GM12801 (cell line): Measurements from ENCODE around the gene RNF186.

Experiments
- TF ChIP-seq, protein P1 (sequence below): IDR thresholded peaks from one replicate; pipeline ENCODE4 v1.5.1; 2011; ENCODE audit warnings: control low read depth; ENCODE audit not compliant: insufficient read length; ENCODE audit errors: extremely low read depth

RNF186 gene

DNA sequence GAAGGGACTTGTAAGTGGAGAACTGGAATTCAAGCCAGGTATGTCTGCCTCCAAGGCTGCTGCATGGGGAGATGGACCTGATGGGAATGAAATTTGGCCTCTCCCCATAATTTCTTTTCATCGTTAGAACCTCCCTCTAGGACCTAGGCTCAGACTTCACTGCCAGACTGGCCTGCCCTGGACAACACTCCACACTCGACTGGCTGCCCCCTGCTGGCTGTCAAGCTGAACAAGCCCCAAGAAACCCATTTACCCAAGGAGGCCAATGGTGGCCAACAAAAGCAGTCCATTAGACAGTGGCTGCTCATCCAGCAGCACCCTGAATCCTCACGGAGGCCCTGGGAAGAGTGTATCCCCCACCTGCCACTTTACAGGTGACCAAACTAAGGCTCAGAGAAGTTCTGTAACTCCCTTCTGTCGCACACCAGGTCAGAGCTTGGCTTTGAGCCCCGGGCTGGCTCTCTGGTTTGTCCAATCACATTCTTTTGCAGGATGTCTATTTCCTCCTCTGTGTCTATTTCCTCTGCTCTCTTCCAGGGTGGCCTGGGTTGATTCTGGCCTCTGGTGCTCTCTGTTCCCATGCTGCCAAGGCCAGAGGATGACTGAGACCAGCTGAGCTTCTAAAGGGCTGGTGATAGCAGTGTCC, 3.8 kb downstream of the RNF186 start:
- TF ChIP-seq, protein P1, sequence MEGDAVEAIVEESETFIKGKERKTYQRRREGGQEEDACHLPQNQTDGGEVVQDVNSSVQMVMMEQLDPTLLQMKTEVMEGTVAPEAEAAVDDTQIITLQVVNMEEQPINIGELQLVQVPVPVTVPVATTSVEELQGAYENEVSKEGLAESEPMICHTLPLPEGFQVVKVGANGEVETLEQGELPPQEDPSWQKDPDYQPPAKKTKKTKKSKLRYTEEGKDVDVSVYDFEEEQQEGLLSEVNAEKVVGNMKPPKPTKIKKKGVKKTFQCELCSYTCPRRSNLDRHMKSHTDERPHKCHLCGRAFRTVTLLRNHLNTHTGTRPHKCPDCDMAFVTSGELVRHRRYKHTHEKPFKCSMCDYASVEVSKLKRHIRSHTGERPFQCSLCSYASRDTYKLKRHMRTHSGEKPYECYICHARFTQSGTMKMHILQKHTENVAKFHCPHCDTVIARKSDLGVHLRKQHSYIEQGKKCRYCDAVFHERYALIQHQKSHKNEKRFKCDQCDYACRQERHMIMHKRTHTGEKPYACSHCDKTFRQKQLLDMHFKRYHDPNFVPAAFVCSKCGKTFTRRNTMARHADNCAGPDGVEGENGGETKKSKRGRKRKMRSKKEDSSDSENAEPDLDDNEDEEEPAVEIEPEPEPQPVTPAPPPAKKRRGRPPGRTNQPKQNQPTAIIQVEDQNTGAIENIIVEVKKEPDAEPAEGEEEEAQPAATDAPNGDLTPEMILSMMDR = no peak

DNA sequence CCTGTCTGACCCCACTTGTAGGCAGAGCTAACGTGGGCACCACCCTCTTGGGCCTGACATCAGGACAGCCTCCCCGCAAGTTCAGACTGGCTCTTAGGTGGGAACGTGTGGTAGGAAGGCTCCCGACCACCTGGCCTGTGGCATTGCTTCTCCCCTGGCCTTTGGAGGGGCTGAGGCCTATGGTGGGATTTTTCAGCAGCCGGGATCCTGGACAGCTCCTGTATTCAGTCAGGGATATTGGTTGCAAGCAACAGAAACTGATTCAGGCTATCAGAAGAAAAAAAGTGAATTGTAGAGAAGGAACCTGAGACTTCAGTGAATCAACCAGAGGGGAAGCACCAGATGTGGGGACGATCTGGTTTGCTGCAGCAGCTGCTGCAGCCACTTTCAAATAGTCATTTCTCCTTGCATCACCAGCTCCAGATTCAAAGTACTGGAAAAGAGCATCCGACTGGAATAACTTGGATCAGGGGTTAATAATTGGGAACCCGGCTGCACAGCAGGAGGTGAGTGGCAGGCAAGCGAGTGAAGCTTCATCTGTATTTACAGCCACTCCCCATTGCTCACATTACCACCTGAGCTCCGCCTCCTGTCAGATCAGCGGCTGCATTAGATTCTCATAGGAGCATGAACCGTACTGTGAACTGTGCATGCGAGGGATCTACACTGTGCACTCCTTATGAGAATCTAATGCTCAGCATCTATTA, 5.9 kb downstream of the RNF186 start:
- TF ChIP-seq, protein P1 = no peak

DNA sequence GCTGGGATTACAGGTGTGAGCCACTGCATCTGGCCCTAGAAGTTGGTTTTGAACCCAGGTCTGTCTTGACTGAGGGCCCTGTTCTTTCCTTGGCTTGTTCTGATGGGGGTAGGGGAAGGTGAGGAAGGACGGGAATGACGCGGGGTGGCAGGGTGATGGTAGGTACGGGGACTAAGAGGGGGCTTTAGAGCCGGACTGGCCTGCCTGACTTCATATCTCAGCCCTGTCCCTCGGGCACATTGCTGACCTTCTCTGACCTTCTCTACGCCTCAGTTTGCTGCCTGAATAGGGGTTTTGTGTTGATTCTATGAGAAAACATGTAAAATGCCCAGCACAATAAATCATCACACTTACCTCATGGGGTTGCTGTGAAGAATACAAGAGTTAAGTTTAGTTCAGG, 6.7 kb downstream of the RNF186 start:
- TF ChIP-seq, protein P1 = no peak

DNA sequence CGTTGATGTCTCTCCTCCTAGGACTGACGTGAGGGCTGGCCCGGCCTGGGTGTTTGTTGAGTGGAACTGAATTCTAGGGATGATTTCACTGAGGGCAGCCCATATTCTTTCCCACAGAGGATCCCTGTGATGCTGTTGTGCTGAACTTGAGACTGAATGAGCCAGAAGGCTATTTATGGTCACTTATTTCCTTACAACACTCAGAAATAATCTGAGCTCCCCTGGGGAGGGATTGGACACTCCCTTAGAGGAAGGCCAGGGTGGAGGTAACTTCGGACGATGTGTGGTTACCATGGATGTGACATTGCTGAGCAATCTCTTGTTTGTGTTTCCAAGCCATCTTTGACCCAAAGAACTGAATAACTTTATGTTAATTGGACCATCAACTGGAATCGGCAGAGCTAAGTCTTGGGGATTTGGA, 10.2 kb downstream of the RNF186 start:
- TF ChIP-seq, protein P1 = no peak

DNA sequence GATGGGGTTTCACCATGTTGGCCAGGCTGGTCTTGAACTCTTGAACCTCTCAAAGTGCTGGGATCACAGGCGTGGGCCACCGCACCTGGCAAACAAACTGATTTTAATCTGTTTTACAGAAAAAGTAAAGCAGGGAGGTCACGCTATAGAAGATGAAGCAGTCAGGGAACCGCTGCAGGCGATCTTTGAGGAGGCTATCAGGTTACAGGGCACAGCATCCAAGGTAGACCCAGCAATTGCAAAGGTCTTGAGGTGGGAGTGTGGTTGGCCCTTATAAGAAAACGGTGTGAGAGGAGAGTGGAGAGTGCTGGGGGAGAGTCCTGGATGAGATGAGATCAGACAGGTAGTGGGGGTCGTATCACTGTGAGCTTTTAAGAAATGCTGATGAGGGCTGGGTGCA, 12.8 kb downstream of the RNF186 start:
- TF ChIP-seq, protein P1 = no peak

DNA sequence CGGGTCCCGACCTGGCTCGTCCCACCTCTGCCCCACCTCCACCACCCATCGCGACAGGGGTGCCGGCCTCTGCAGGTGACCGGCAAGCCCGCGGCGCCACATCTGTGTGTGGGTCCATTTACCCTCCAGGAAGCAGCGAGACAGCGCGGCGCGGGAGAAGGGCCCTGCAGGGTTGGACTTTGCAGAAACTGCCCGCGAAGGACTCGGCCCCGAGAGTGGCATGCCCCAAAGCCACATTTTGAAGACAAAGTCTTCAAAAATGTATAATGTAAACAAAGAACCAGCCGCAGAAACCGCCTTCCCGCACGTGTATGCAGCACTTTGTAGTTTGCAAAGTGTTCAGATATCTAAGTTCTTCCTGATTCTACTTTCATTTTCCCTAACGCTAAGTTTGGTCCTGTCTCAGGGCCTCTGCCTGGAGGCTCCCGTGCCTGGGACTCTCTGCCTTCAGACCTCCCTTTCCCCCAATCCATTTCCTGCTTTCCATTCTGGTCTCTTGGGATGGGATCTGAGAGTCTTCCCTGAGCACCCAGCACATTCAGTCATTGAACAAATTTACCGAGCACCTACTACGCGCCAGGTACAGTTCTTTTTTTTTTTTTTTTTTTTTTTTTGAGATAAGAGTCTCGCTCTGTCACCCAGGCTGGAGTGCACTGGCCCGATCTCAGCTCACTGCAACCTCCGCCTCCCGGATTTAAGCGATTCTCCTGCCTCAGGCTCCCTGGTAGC, 14.8 kb downstream of the RNF186 start:
- TF ChIP-seq, protein P1 = no peak
